Osteocyte (in vitro differentiated cells): ENCODE data around the gene PLA2G2C. TPM values are rescaled to one million over a fixed set of nuclear protein-coding genes. Genes with fewer than 3 reads are reported as not detected.

Experiments used
- DNase-seq: peaks from one replicate; pipeline ENCODE4 v3.0.0; 2021; ENCODE audit warnings: mixed read lengths; ENCODE audit not compliant: unreplicated experiment; ENCODE audit errors: extremely low spot score
- H3K27ac Mint-ChIP-seq: one replicate; pipeline ENCODE4 v1.8.0; 2021; ENCODE audit warnings: mild to moderate bottlenecking, mixed read lengths; ENCODE audit not compliant: unreplicated experiment
- H3K27me3 Mint-ChIP-seq: one replicate; pipeline ENCODE4 v1.8.0; 2021; ENCODE audit warnings: mixed read lengths; ENCODE audit not compliant: unreplicated experiment
- H3K36me3 Mint-ChIP-seq: one replicate; pipeline ENCODE4 v1.8.0; 2021; ENCODE audit warnings: mixed read lengths; ENCODE audit not compliant: unreplicated experiment
- H3K4me1 Mint-ChIP-seq: one replicate; pipeline ENCODE4 v1.8.0; 2021; ENCODE audit warnings: mixed read lengths; ENCODE audit not compliant: unreplicated experiment
- H3K4me3 Mint-ChIP-seq: one replicate; pipeline ENCODE4 v1.8.0; 2021; ENCODE audit warnings: mild to moderate bottlenecking, moderate library complexity, mixed read lengths; ENCODE audit not compliant: unreplicated experiment
- H3K9me3 Mint-ChIP-seq: one replicate; pipeline ENCODE4 v1.8.0; 2021; ENCODE audit warnings: mixed read lengths; ENCODE audit not compliant: unreplicated experiment
- total RNA-seq: library from RNA; stranded (reverse); gene quantifications from 2 replicates; pipeline ENCODE4 v1.2.1, GENCODE V29; 2021
- TF ChIP-seq, protein P1 (sequence below): fragments of 200-600 bp; sonication (generic); IDR thresholded peaks from 2 replicates; pipeline ENCODE4 v1.5.0; 2021; ENCODE audit warnings: antibody characterized with exemption, mild to moderate bottlenecking, moderate library complexity

PLA2G2C gene
- total RNA-seq, 1 donor from 2014 or later = not detected

DNA sequence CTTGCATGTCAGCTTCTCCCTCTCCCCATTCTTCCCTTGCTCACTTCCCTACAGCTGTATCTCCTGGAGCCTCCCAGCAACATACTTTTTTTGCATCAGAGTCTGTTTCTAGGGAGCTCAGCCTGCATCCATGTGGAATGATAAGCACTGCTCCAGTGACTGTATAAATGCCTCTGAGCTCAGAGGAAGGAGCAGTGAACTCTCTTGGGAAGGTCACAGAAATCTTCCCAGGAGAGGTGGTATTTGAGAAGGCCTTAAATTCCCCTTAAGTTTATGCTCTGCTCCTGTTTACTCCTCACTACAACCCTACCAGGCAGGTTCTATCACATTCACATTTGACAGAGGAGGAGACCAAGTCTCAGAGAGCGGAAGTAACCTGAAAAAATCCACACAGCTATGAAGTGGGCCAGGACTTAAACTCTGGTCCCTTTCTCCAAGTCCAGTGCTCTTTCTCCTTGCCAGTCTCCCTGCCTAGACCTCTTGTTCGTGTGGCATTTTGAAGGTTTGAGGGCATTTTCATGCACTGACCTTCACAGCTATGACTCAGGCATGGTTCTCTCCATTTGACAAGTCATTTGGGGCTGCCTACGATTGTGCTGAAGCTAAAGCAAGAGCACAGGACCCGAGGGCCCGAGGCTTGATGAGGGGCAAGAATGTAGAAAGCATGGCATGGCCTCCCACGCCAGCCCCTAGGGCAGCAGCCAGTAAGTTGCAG, 6.0 kb downstream of the PLA2G2C start:
- Mint-ChIP-seq H3K27ac (no peak overlapping the region), H3K9me3 (no peaks in the 10 kb centered on the region), H3K4me1 (no peaks in the 10 kb centered on the region), H3K27me3 (peaks cover 19% of the 10 kb centered on the region), H3K4me3 (no peak overlapping the region), H3K36me3 (no peaks in the 10 kb centered on the region)
- DNase-seq = no peak
- TF ChIP-seq, protein P1, sequence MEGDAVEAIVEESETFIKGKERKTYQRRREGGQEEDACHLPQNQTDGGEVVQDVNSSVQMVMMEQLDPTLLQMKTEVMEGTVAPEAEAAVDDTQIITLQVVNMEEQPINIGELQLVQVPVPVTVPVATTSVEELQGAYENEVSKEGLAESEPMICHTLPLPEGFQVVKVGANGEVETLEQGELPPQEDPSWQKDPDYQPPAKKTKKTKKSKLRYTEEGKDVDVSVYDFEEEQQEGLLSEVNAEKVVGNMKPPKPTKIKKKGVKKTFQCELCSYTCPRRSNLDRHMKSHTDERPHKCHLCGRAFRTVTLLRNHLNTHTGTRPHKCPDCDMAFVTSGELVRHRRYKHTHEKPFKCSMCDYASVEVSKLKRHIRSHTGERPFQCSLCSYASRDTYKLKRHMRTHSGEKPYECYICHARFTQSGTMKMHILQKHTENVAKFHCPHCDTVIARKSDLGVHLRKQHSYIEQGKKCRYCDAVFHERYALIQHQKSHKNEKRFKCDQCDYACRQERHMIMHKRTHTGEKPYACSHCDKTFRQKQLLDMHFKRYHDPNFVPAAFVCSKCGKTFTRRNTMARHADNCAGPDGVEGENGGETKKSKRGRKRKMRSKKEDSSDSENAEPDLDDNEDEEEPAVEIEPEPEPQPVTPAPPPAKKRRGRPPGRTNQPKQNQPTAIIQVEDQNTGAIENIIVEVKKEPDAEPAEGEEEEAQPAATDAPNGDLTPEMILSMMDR = no peak

DNA sequence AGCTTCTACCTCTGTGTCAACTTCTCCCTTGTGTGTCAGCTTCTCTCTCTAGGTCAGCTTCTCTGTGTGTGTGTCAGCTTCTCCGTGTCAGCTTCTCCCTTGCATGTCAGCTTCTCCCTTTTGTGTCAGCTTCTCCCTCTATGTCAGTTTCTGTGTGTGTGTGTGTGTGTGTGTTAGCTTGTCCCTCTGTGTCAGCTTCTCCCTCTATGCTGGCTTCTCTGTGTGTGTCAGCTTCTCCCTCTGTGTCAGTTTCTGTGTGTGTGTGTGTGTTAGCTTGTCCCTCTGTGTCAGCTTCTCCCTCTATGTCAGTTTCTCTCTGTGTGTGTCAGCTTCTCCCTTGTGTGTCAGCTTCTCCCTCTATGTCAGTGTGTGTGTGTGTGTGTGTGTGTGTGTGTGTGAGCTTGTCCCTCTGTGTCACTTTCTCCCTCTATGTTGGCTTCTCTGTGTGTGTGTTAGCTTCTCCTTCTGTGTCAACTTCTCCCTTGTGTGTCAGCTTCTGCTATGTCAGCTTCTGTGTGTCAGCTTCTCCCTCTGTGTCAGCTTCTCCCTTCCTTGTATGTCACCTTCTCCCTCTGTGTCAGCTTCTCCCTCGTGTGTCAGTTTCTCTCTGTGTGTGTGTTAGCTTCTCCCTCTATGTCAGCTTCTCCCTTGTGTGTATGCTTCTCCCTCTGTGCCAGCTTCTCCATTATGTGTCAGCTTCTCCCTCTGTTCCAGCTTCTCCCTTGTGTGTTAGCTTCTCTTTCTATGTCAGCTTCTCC, 6.8 kb downstream of the PLA2G2C start:
- Mint-ChIP-seq H3K4me1 (no peaks in the 10 kb centered on the region), H3K36me3 (no peaks in the 10 kb centered on the region), H3K27ac (no peak overlapping the region), H3K27me3 (peaks cover 13% of the 10 kb centered on the region), H3K4me3 (no peak overlapping the region), H3K9me3 (no peaks in the 10 kb centered on the region)
- TF ChIP-seq, protein P1 = no peak
- DNase-seq = no peak

GRCh38 chr1:20178634-20179370, 7.5 kb downstream of the PLA2G2C start:
- TF ChIP-seq, protein P1 = no peak
- Mint-ChIP-seq H3K36me3 (no peaks in the 10 kb centered on the region), H3K27ac (no peak overlapping the region), H3K27me3 (peaks cover 5% of the 10 kb centered on the region), H3K9me3 (no peaks in the 10 kb centered on the region), H3K4me1 (no peaks in the 10 kb centered on the region), H3K4me3 (no peak overlapping the region)
- no peak for DNase-seq

GRCh38 chr1:20174937-20175666, 11.2 kb downstream of the PLA2G2C start:
- TF ChIP-seq, protein P1 = no peak
- Mint-ChIP-seq H3K27me3 (no peaks in the 10 kb centered on the region), H3K4me1 (no peaks in the 10 kb centered on the region), H3K27ac (no peak overlapping the region), H3K4me3 (no peak overlapping the region), H3K9me3 (no peaks in the 10 kb centered on the region), H3K36me3 (no peaks in the 10 kb centered on the region)
- no peak for DNase-seq
